IPS DF 6.9 (cell line): Measurements from ENCODE around the gene ARMC6.

Source experiments
- DNase-seq: peaks from one replicate; pipeline ENCODE4 v3.0.0-alpha.2; 2013; ENCODE audit warnings: low read depth, low spot score
- H3K27ac ChIP-seq: one replicate; pipeline ENCODE4 v1.5.1; 2013; ENCODE audit warnings: low read length, control low read depth
- H3K27me3 ChIP-seq: 2 replicates; pipeline ENCODE4 v1.6.1; 2013; ENCODE audit warnings: mild to moderate bottlenecking, low read length; ENCODE audit not compliant: control insufficient read depth, insufficient read depth
- H3K36me3 ChIP-seq: 2 replicates; pipeline ENCODE4 v1.6.1; 2013; ENCODE audit warnings: low read length; ENCODE audit not compliant: control insufficient read depth, insufficient read depth
- H3K4me1 ChIP-seq: 2 replicates; pipeline ENCODE4 v1.6.1; 2013; ENCODE audit warnings: low read length; ENCODE audit not compliant: control insufficient read depth, insufficient read depth
- H3K4me3 ChIP-seq: 2 replicates; pipeline ENCODE4 v1.5.1; 2013; ENCODE audit warnings: mild to moderate bottlenecking, low read length
- H3K9me3 ChIP-seq: 2 replicates; pipeline ENCODE4 v1.6.1; 2013; ENCODE audit warnings: low read length, inconsistent platforms; ENCODE audit not compliant: control insufficient read depth, insufficient read depth
- WGBS: extraction: QIAGEN DNeasy Blood & Tissue Kit; methylation state at CpG from one replicate; pipeline ENCODE4 v1.1.7; 2013; ENCODE audit warnings: mixed read lengths, missing lambda C conversion rate; ENCODE audit not compliant: insufficient read length, insufficient coverage; 5-methylcytosine and 5-hydroxymethylcytosine counted together

Gene ARMC6

DNA sequence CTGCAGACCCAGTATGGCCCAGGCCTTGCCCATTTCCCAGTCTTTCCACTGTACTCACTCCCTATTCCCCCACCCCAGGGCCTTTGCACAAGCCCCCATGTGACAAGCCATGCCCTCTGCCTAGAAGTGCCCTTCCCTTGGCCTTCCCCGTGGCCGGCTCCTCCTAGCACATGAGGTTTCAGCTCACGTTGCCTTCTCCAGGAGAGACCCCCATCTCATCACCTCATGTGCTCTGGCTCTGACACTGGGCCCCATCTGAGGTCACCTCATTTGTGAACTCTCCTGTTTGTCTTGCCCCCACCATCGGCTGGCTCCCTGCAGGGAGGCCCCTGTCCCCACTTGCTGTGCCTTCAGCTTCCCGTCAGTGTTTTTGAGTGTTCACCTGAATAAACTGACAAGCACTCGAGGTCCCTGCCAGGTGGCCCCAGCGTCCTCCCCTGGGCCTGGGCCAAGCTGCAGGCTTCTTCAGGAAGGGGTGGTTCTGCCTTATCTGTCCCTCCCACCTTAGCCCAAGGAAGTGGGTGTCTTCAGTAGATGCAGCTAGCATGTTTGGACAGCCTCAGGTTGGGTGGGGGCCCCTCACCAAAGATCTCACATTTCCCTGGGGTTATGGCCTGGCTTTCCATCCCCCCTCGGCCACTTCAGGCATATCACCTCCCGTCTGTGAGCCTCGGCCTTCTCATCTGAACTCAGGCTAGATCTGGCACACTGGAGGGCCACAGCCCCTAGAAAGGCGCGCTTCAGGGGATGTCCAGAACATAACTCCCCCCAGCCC lies 26.6 kb downstream of the ARMC6 start:
- H3K27me3 ChIP-seq, result peaks cover 6% of the 10 kb centered on the region; the same call in 1 of the 2 replicates
- peaks cover 18% of the 10 kb centered on the region for H3K36me3 ChIP-seq
- H3K4me3 ChIP-seq, result no peak overlapping the region
- H3K4me1 ChIP-seq, result peaks cover 4% of the 10 kb centered on the region
- no peak for DNase-seq
- no CpG with 5 or more reads among the region's 12 CpGs for WGBS
- H3K27ac ChIP-seq, result no peak overlapping the region
- no peaks in the 10 kb centered on the region for H3K9me3 ChIP-seq

DNA sequence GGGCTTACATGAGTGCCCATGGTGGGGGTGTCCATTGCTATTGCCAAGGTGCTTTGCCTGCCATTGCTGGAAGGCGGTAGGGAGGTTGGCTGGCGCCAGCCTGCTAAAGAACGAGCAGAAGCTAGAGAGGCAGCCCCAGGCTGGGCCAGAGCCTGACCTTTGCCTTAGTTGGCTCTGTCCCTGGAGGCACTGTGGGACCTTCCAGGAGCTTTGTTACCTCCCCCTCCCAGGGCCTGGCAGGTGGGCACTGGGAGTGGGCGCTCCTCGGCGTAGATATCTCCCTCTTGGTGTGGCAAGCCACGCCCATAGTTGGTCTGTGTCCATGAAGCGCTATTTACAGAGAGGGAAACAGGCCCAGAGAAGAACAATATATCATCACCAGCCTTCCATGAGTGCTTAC lies 28.1 kb downstream of the ARMC6 start:
- H3K9me3 ChIP-seq, result no peaks in the 10 kb centered on the region
- H3K36me3 ChIP-seq, result peaks cover 9% of the 10 kb centered on the region
- no CpG with 5 or more reads among the region's 8 CpGs for WGBS
- peaks cover 8% of the 10 kb centered on the region; the same call in 1 of the 2 replicates for H3K27me3 ChIP-seq
- DNase-seq, result no peak
- no peak overlapping the region for H3K4me3 ChIP-seq
- H3K27ac ChIP-seq, result no peak overlapping the region
- H3K4me1 ChIP-seq, result peaks cover 4% of the 10 kb centered on the region

DNA sequence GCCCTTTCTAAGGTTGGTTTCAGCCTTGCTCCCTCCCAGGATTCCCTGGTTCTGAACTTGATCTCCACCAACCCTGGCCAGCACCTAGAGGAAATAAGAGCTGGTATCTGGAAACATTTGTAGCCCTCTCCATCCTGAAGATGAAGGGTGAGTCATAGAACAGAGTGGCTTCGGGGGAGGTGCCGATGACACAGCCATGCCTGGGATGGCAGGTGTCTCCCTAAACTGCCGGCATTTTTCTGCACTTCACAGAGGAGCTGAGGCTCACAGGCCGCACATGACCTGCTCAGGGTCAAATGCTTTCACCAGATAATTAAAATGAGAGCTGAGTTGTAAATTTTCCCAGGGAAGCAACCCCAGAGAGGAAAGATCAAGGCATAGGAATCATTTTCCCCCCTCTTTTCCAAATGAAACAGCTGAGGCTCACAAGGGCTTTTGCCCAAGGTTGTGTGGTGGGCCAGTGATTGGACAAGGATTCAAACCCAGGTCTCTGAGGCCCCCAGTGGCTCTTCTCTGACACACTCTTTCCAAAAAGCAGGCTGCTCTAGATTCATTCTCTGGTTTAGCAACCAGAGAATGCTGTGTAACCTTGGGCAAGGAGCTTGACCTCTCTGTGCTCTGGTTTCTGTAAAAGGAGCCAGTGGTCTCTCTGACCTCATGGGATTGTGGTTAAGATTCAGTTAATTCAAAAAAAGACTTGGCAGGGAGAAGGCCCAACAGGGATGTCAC lies 29.2 kb downstream of the ARMC6 start:
- Histone ChIP-seq H3K4me3 (no peak overlapping the region), H3K27ac (no peak overlapping the region), H3K27me3 (peaks cover 12% of the 10 kb centered on the region; the same call in 1 of the 2 replicates), H3K9me3 (no peaks in the 10 kb centered on the region), H3K36me3 (peaks cover under 1% of the 10 kb centered on the region; the same call in 1 of the 2 replicates), H3K4me1 (peaks cover 4% of the 10 kb centered on the region)
- no peak for DNase-seq
- WGBS, result no CpG with 5 or more reads among the region's 4 CpGs

DNA sequence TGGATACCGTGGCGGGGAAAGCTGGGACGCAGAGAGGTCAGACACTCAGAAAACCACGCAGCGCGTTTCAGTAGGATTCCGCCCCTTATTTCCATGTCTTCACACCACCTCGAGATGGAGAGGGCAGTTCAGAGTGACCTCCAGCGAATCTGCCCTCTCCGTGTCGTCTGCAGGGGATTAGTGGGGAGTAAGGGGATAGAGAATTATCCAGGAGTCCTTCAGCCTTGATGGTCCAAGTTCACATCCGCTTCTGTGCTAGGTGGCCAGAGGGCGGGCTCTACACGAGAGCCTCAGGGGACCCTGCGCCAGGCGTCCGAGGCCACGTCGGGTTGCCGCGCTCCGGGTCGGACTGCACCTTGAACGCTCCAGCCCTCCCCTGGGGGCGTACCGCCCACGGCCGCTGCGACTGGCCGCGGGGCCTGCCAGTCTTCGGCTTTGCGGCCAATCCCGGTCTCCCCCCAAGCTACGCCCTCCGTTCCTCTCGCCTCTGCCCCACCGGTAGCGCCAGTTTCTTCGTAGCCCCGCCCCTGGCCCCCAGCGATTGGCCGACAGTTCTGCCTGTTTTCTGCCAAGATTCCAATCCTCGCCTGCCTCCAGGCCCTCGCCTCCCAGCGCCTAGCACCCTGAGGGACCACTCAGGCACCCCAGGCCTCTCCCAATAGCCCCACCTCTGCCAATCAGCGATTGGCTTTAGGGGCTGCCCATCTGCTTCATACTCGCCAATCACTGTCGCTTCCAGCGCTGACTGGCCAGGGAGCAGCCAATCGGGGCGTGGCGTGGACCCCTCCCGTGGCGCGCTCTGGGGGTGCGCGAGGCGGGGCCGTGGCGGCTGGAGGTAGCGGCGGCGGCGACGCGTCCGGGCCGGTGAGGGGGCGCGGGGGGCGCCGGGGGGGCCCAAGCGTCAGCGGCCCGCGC lies 30.0 kb downstream of the ARMC6 start, which contains the start of gene SLC25A42:
TSS of gene SLC25A42 (plus strand) at position 812 of the 915 bp plus-strand sequence. CDS start 32,131 bp downstream, outside the sequence.
- Histone ChIP-seq H3K9me3 (no peaks in the 10 kb centered on the region), H3K27ac (no peak within 1 kb of the TSS), H3K4me3 (peak within 1 kb of the TSS; percentile 45; the same call in 1 of the 2 replicates), H3K27me3 (peaks cover 12% of the 10 kb centered on the region; the same call in 1 of the 2 replicates), H3K4me1 (peaks cover 4% of the 10 kb centered on the region), H3K36me3 (no peaks in the 10 kb centered on the region)
- WGBS, result no CpG with 5 or more reads among the region's 77 CpGs
- DNase-seq, result peak; percentile 97

DNA sequence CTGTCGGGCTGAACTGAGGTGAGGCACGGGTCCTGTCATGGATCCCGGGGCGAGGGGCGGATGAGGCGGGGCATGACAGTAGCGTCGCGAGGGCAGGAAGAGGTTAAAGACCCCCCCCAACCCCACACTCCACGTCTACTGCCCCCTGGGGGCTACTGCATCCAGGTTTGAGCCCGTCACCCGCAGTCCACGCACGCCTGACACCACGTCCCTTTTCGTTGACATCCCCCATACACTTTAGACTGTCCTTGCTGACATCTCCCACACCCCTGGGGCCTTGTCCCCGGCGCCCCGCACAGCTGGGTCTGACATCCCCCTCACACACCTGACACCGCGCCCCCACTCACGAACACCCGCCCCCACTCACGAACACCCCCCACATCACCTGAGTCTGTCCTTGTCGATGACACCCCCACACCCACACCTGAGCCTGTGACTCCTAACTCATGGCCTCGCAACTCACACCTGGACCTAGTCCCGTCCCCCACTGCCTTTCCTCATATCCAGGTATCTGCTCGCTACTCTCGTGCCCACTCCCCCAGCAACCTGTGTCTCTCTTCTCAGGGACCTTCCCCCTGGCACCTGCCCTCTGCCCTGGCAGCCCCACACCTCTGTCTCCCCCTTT lies 30.8 kb downstream of the ARMC6 start:
- WGBS, result no CpG with 5 or more reads among the region's 29 CpGs
- no peak for DNase-seq
- H3K27ac ChIP-seq, result no peak overlapping the region

DNA sequence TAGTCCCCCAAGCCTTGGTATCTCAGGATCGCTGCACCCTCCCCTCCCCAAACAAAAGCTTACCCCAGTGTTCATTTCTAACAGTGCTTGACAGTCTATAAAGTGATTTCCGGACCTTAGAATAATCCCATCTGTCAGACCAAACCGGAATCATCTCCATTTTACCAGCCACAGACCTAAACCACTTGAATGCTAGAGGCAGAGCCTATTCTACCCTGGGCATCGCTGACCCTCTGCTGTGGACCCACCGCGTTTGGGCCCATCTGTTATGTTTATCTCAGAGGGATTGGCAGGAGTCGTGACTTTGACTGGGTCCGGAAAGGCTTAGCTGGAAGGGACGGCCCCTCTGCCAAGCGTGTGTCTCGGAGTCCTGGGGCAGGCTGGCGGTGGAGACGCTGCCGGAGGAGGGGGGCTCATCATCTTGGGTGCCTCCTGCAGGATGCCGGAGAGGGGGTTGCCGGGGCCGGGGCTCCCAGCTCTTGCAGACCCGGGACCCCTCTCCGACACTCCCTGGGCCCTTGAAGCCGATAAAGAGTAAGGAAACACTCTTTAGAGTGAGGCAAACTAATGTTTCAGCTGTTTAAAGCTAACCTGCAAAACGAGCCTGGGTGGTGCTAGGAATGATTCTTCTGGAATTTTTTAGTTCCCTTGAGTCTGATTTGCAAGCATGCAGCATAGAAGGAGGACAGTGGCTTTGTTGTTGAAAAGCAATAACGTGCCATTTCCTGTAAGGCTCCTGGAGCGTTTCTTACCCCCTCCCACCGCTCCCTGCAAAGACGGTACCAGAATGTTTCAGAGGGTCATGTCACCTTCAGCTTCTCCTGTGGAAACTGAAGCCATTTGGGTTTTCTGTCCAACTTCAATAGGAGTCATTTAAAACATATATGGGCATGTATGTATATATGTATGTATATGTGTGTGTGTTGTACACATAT lies 31.7 kb downstream of the ARMC6 start:
- no peaks in the 10 kb centered on the region for H3K36me3 ChIP-seq
- no peak for DNase-seq
- no CpG with 5 or more reads among the region's 25 CpGs for WGBS
- H3K27ac ChIP-seq, result no peak overlapping the region
- no peaks in the 10 kb centered on the region for H3K9me3 ChIP-seq
- no peak overlapping the region for H3K4me3 ChIP-seq
- H3K27me3 ChIP-seq, result peaks cover 12% of the 10 kb centered on the region; the same call in 1 of the 2 replicates
- peaks cover 4% of the 10 kb centered on the region for H3K4me1 ChIP-seq

More for the DNA sequence above, 30.8 kb downstream of the ARMC6 start:
- peaks cover 12% of the 10 kb centered on the region; the same call in 1 of the 2 replicates for H3K27me3 ChIP-seq
- no peaks in the 10 kb centered on the region for H3K36me3 ChIP-seq
- H3K9me3 ChIP-seq, result no peaks in the 10 kb centered on the region
- H3K4me3 ChIP-seq, result peak overlapping the region; percentile 45; the same call in 1 of the 2 replicates
- peaks cover 4% of the 10 kb centered on the region for H3K4me1 ChIP-seq

DNA sequence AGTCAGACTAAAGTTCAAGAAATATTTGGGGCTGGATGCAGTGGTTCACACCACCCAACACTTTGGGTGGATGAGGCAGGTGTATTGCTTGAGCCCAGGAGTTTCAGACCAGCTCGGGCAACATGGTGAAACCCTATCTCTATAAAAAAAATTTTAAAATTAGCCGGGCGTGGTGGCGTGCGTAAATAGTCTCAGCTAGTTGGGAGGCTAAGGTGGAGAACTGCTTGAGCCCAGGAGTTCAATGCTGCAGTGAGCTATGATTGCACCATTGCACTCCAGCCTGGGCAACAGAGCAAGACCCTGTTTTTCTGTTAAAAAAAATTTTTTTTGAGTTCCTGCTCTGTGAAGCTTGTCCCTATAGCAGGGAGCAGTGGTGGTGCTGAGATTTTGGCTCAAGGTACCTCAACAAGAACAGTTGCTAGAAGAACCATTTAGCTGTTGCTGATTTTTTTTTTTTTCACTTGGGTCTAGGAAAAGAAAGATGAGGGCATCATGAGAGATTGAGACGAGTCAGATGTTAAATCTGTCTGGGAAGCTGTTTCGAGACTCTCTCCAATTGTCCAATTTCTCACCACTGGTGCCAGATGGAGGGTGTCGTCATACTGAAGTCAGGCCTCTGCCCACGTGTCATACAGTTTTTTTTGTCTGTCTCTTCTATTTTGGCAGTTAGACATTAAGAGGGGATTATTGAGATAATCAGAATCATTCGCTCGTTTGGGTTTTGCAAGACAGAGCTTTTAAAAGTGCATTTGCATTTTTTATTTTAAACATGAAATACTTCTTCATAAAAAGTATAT lies 34.1 kb downstream of the ARMC6 start:
- Histone ChIP-seq H3K27me3 (peaks cover 16% of the 10 kb centered on the region; the same call in 1 of the 2 replicates), H3K4me1 (peaks cover 3% of the 10 kb centered on the region), H3K9me3 (no peaks in the 10 kb centered on the region), H3K4me3 (no peak overlapping the region), H3K27ac (no peak overlapping the region), H3K36me3 (no peaks in the 10 kb centered on the region)
- DNase-seq, result no peak
- WGBS, result no CpG with 5 or more reads among the region's 11 CpGs

DNA sequence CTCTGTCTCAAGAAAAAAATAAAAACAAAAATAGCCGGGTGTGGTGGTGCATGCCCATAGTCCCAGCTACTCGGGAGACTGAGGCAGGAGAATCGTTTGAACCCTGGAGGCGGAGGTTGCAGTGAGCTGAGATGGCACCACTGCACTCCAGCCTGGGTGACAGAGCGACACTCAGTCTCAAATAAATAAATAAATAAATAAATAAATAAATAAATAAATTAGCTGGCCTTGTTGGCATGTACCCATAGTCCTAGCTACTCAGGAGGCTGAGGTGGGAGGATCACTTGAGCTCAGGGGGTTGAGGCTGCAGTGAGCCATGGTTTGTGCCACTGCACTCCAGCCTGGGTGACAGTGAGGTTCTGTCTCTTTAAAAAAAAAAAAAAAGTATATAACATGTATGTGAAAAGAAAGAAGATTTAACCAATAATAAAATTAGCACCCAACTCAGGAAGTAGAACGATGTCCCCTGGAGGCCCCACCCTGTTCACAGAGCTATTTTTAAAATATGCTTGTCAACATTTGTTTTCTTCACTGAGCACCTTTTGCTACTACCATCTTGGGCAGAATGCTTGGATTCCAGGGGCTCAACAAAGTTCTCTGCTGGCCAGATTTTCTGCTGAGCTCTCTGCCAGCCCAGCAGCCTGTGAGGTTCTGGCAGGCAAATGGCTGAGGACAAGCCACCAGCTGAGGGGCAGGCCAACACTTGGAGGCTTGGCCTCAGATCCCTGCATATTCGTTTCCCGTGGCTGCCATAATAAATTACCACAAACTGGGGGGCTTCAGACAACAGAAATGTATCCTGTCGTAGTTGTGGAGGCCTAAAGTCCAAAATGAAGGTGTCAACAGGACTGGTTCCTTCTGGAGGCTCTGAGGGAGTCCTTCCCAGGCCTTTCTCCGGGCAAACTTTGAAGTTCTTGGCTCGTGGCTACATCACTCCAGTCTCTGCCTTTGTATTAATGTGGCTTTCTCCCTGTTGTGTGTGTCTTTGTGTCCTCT lies 35.6 kb downstream of the ARMC6 start:
- H3K27ac ChIP-seq, result no peak overlapping the region
- no peaks in the 10 kb centered on the region for H3K9me3 ChIP-seq
- no peak overlapping the region for H3K4me3 ChIP-seq
- H3K27me3 ChIP-seq, result peaks cover 18% of the 10 kb centered on the region; the same call in 1 of the 2 replicates
- no peaks in the 10 kb centered on the region for H3K36me3 ChIP-seq
- H3K4me1 ChIP-seq, result peaks cover 3% of the 10 kb centered on the region
- WGBS, result no CpG with 5 or more reads among the region's 11 CpGs
- DNase-seq, result no peak
